Measurements from ENCODE around the gene LY6G6D. TPM values are rescaled to one million over a fixed set of nuclear protein-coding genes. Genes with fewer than 3 reads are reported as not detected.
A peak's percentile ranks its signal among the peaks of the same experiment; 100 is the strongest.

Gene LY6G6D
- total RNA-seq, 1 donor: not detected

- peak; percentile 93 for DNase-seq (ENCODE audit: low read depth)
- TF ChIP-seq CTCF (IDR thresholded peaks at IDR 0.05; ENCODE audit: insufficient read depth, low read length): no peak
- H3K4me3 ChIP-seq (ENCODE audit: low read depth, low read length): peak overlapping the region; percentile 93
Measured at GRCh38 chr6:31729515-31729978, 14.4 kb downstream of the LY6G6D start.

DNA sequence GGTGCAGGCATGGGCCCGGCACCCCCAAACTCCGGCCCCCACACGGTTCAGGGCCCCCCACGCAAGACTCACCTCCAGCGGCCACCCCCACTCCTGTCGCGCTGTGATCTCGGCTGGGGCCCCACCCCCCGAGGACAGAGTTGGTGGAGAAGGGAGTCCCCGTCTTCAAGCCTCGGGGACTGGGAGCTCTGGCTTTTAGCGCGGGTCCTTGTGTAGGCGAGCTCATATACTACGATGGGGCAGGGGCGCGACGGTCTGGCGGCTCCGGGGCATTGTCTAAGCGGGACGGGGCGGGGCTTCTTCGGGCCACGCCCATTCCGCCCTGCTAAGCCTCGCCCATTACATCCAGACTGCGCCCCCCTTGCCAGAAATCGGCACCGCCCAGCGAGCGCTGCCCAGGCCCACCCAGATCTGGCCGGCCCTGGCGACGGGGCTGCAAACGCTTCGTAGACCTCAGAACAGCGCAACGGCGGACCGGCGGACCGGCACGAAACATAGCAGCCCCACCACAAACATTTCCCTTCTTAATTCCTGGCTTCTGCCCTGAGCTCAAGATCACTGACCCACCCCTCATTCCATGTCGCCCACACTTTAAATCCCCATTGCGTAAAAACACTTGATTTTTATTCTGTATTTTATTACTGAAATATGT lies 15.0 kb downstream of the LY6G6D start:
- peak; percentile 92 for DNase-seq (ENCODE audit: low read depth)
- no peak for TF ChIP-seq CTCF (IDR thresholded peaks at IDR 0.05; ENCODE audit: insufficient read depth, low read length)
- peak overlapping the region; percentile 93 for H3K4me3 ChIP-seq (ENCODE audit: low read depth, low read length)

- no peak for DNase-seq (ENCODE audit: low read depth)
- TF ChIP-seq CTCF (IDR thresholded peaks at IDR 0.05; ENCODE audit: insufficient read depth, low read length): no peak
- H3K4me3 ChIP-seq (ENCODE audit: low read depth, low read length): no peak overlapping the region
Measured at GRCh38 chr6:31730631-31731086, 15.5 kb downstream of the LY6G6D start.

GRCh38 chr6:31732029-31732428 lies 16.9 kb downstream of the LY6G6D start:
- no peak overlapping the region for H3K4me3 ChIP-seq (ENCODE audit: low read depth, low read length)
- no peak for DNase-seq (ENCODE audit: low read depth)
- TF ChIP-seq CTCF (IDR thresholded peaks at IDR 0.05; ENCODE audit: insufficient read depth, low read length): no peak

DNA sequence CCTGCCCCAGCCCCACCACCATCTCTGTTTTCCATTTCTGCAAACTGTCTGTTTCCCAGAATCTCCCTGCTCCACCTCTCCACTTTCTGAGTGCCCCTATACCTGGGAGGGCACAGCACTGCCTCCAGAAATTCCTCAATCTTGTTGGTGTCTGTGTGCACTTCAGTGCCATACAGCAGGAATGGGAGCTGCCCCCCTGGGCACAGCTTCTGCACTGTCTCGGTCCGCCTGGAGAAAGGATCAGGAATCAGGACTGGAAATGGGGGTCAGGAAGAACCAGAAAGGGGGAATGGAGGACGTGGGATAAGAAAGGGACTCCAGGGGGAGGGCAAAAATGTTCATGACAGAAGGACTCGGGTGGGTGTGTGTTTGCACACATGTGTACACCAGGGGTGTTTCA lies 18.6 kb downstream of the LY6G6D start:
- H3K4me3 ChIP-seq (ENCODE audit: low read depth, low read length): peak overlapping the region; percentile 97
- no peak for TF ChIP-seq CTCF (IDR thresholded peaks at IDR 0.05; ENCODE audit: insufficient read depth, low read length)
- no peak for DNase-seq (ENCODE audit: low read depth)

DNA sequence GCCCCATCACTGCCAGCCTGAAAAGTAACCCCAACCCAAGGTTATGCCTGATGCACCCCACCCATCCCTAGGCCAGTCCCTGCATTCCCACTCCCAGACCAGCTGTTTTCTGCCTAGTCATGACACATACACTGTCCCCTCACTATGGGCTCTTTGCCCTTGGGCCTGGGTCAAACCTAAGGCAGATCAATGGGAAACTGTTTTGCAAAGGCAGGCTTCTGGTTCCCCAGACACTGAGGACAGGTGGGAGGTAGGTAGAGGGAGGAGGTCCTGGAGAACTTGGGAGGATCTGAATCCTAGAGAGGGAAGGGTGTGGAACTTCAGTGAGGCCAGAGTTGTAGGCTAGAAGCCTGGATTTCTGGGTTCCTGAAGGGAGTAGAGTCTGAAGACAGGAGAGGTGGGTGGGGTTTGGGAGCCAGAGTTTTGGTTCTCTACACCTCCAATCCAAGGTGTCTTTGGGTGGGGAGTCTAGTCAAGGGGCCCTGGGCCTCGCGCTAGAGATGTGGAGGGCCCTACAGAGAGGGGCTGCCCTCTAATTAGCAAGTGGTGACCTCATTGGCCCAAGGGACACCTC lies 19.2 kb downstream of the LY6G6D start:
- no peak for DNase-seq (ENCODE audit: low read depth)
- TF ChIP-seq CTCF (IDR thresholded peaks at IDR 0.05; ENCODE audit: insufficient read depth, low read length): no peak
- H3K4me3 ChIP-seq (ENCODE audit: low read depth, low read length): peak overlapping the region; percentile 97

Measured in fibroblast of the aortic adventitia (primary cell).